ENCODE results near the gene TTPAL. TPM values are rescaled to one million over a fixed set of nuclear protein-coding genes. Genes with fewer than 3 reads are reported as not detected.

The TTPAL gene, protein sequence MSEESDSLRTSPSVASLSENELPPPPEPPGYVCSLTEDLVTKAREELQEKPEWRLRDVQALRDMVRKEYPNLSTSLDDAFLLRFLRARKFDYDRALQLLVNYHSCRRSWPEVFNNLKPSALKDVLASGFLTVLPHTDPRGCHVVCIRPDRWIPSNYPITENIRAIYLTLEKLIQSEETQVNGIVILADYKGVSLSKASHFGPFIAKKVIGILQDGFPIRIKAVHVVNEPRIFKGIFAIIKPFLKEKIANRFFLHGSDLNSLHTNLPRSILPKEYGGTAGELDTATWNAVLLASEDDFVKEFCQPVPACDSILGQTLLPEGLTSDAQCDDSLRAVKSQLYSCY
- total RNA-seq = 10 to 100 TPM in 1 of 2 donors, 1 to 10 TPM in 1; 7.3 to 17.6 TPM

DNA sequence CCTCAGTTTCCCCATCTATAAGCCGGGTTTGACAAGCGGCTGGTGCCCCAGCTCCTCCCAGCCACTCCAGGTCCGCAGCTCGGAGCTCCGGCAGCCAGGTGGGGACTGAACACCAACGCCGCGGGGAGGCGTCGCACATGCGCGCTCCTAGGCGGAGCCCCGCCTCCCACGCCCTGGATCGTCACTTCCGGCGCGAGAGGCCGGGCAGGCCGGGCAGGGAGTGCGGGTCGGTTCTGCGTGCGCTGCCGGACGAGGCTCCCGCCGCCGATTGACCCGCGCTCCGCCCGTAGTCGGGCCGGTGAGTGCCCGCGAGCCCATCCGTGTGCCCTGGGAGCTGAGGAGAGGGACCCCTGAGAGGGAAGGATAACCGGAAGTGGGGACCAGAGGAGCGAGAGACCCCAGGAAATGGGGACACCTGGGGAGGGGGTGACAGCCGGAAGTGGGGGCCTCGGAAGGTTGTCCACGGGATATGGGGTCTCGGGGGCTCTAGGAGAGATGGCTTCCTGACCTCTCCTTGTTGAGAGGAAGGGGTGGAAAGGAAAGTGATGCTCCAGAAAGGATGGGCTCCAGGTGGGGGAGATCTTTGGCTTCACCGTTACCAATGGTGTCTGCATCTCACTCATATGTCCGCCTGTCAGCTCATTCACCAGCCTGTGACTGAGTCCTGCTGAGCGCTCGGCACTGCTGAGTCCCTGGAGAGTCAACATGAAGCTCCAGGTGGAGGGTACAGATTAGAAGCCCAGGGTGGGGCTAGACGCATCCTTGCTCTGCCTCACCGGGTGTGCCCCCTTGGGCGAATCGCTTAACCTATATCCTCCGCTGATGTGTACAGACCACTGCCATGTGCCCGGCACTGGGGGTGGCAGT lies at the start of gene TTPAL:
Gene TTPAL, plus strand, starts transcription at position 181 of the 867 bp plus-strand sequence. CDS start 4,126 bp downstream, outside the sequence.
- H3K36me3 ChIP-seq = no peaks in the 10 kb centered on the region
- H3K27ac ChIP-seq = peak within 1 kb of the TSS; percentile 89 to 95
- DNase-seq (ENCODE audit: low spot score) = peak; percentile 36
- no peaks in the 10 kb centered on the region for H3K27me3 ChIP-seq (replicated peaks; ENCODE audit: insufficient read depth)
- peaks cover 0 to 13% of the 10 kb centered on the region in 2 donors for H3K4me1 ChIP-seq (ENCODE audit: control insufficient read depth in 1 of 2, low read depth in 2 of 2)
- TF ChIP-seq, protein P1, sequence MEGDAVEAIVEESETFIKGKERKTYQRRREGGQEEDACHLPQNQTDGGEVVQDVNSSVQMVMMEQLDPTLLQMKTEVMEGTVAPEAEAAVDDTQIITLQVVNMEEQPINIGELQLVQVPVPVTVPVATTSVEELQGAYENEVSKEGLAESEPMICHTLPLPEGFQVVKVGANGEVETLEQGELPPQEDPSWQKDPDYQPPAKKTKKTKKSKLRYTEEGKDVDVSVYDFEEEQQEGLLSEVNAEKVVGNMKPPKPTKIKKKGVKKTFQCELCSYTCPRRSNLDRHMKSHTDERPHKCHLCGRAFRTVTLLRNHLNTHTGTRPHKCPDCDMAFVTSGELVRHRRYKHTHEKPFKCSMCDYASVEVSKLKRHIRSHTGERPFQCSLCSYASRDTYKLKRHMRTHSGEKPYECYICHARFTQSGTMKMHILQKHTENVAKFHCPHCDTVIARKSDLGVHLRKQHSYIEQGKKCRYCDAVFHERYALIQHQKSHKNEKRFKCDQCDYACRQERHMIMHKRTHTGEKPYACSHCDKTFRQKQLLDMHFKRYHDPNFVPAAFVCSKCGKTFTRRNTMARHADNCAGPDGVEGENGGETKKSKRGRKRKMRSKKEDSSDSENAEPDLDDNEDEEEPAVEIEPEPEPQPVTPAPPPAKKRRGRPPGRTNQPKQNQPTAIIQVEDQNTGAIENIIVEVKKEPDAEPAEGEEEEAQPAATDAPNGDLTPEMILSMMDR (IDR thresholded peaks at IDR 0.05) = no peak
- H3K4me3 ChIP-seq = peak within 1 kb of the TSS; percentile 96
- ATAC-seq (ENCODE audit: insufficient number of reproducible peaks, low FRiP score, low read depth) = peak; percentile 36
- no peaks in the 10 kb centered on the region for H3K9me3 ChIP-seq

DNA sequence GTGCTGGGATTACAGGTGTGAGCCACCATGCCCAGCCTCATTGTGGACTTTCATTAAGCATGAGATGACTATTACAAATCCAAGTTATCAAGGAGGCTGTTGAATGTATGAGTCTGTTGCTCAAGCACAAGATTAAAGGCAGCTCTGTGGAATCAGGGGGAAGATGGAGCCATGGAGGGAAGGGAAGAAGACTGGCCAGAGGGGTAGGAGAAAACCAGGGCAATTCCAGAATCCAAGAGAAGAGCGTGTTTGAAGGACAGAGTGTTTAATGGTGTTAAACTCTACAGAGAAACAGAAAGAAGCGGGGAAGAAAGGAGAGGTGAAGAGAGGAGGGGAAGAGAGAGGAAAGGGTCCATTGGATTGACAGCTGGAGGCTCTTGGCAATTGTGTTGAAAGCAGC lies 49.8 kb upstream of the TTPAL start:
- Histone ChIP-seq H3K9me3 (no peaks in the 10 kb centered on the region), H3K4me1 (ENCODE audit: control insufficient read depth in 1 of 2, low read depth in 2 of 2) (no peaks in the 10 kb centered on the region), H3K4me3 (no peak overlapping the region), H3K27ac (no peak overlapping the region), H3K27me3 (replicated peaks; ENCODE audit: insufficient read depth) (no peaks in the 10 kb centered on the region), H3K36me3 (no peaks in the 10 kb centered on the region)
- DNase-seq (ENCODE audit: low spot score) (no peak), ATAC-seq (ENCODE audit: insufficient number of reproducible peaks, low FRiP score, low read depth) (no peak)
- TF ChIP-seq, protein P1 (IDR thresholded peaks at IDR 0.05) = no peak

DNA sequence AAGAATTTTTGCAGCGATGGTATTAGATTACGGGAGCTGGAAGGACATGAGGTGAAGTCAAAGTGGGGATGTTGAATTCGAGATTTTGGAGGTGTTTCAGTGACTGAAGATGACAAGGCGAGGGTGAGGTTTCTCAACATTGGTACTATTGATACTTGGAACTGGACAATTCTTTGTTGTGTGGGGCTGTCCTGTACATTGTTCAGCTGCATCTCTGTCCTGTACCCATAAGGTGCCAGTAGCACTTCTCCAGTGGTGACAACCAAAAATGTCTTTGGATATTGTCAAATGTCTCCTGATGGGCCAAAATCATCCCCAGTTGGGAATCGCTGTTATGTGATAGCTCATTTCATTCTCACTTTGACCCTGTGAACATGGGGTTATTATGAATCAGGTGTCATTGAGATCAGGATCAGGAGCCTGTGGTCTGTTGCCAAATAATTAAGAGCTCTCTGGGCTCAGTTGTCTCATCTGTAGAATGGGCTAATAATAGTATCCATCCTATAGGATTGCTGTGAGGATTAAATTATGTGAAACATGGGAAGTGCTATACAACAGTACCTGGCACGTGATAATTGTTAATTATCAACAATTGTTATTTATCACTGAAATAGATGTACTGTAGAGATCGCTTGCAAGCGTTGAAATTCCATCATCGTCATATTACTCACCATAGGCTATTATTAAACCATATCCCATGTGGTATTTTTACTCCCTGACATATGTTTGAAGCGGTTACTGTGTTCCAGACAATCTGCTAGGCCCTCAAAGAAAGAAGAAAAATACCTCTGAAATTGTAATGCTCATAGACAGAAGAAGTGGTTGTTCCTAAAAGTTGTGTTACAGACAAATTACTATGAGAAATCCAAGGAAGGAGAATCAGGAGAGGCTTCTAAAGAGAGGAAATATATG lies 48.5 kb upstream of the TTPAL start:
- no peaks in the 10 kb centered on the region for H3K36me3 ChIP-seq
- no peaks in the 10 kb centered on the region for H3K4me1 ChIP-seq (ENCODE audit: control insufficient read depth in 1 of 2, low read depth in 2 of 2)
- TF ChIP-seq, protein P1 (IDR thresholded peaks at IDR 0.05) = no peak
- H3K9me3 ChIP-seq = no peaks in the 10 kb centered on the region
- DNase-seq (ENCODE audit: low spot score) = no peak
- no peak overlapping the region for H3K4me3 ChIP-seq
- no peak overlapping the region for H3K27ac ChIP-seq
- no peaks in the 10 kb centered on the region for H3K27me3 ChIP-seq (replicated peaks; ENCODE audit: insufficient read depth)
- no peak for ATAC-seq (ENCODE audit: insufficient number of reproducible peaks, low FRiP score, low read depth)

DNA sequence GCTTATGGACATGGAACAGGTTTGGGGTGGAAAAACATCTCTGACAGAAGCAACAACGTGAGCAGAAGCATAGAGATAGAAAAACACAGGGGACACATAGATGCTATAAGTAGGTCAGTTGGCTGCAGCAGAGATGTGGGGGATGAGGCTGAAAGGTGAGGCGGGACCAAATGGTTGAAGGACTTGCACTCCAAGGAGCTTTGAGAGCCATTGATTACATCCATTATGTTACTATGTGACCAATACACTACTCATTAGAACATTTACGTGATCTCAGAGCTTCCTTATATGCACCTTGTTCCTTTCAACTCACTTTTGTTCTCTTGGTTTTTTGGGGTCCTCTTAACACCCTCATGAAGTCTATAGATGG lies 47.9 kb upstream of the TTPAL start:
- no peak for ATAC-seq (ENCODE audit: insufficient number of reproducible peaks, low FRiP score, low read depth)
- no peaks in the 10 kb centered on the region for H3K4me1 ChIP-seq (ENCODE audit: control insufficient read depth in 1 of 2, low read depth in 2 of 2)
- TF ChIP-seq, protein P1 (IDR thresholded peaks at IDR 0.05) = no peak
- no peak overlapping the region for H3K27ac ChIP-seq
- no peak overlapping the region for H3K4me3 ChIP-seq
- no peaks in the 10 kb centered on the region for H3K9me3 ChIP-seq
- no peaks in the 10 kb centered on the region for H3K36me3 ChIP-seq
- DNase-seq (ENCODE audit: low spot score) = no peak
- H3K27me3 ChIP-seq (replicated peaks; ENCODE audit: insufficient read depth) = no peaks in the 10 kb centered on the region

Data from thoracic aorta (tissue), 2 donors.